Gastroesophageal sphincter (tissue), 3 donors: Measurements from ENCODE around the gene RNASET2.

Experiments used
- CTCF ChIP-seq, 4 experiments: fragments of 200-600 bp in 2 of 4; fragments of 450-650 bp in 2 of 4; sonication (generic) in 1 of 4; IDR thresholded peaks; one replicate each; pipeline ENCODE4 v1.5.1; 2017 to 2019; ENCODE audit warnings: antibody characterized with exemption in 4 of 4, mild to moderate bottlenecking in 2 of 4, moderate library complexity in 2 of 4
- POLR2A ChIP-seq, 2 donors: fragments of 450-650 bp; IDR thresholded peaks; one replicate each; pipeline ENCODE4 v1.6.1; 2017; ENCODE audit warnings: antibody characterized with exemption in 2 of 2, mild to moderate bottlenecking in 2 of 2, moderate library complexity in 1 of 2

- no peak for TF ChIP-seq CTCF (IDR thresholded peaks at IDR 0.05)
- no peak for TF ChIP-seq POLR2A (IDR thresholded peaks at IDR 0.05)
Observed at GRCh38 chr6:166907373-166907841, 48.9 kb downstream of the RNASET2 start.
